K562 (cell line): ENCODE results near the gene LY6G6F. TPM values are rescaled to one million over a fixed set of nuclear protein-coding genes. Genes with fewer than 3 reads are reported as not detected.

Experiments used
- AFF1 ChIP-seq, 2 experiments: fragments of 450-650 bp; IDR thresholded peaks; 2 replicates each; pipeline ENCODE4 v1.6.1; 2018; ENCODE audit warnings: mild to moderate bottlenecking in 2 of 2, low read depth in 1 of 2; ENCODE audit not compliant: partially characterized antibody in 2 of 2
- ATF4 ChIP-seq: fragments of 450-650 bp; formaldehyde crosslinking; IDR thresholded peaks from 2 replicates; pipeline ENCODE4 v1.4.0; 2022; ENCODE audit warnings: mild to moderate bottlenecking, moderate library complexity
- ATF7 ChIP-seq: fragments of 450-650 bp; IDR thresholded peaks from 2 replicates; pipeline ENCODE4 v1.7.1; 2014; ENCODE audit warnings: mild to moderate bottlenecking, moderate library complexity
- CBX1 ChIP-seq: sonication (generic); IDR thresholded peaks from 2 replicates; pipeline ENCODE4 v1.6.1; 2016; ENCODE audit warnings: antibody characterized with exemption, low read depth, mild to moderate bottlenecking
- GABPB1 ChIP-seq: sonication (generic); formaldehyde crosslinking; IDR thresholded peaks from 2 replicates; pipeline ENCODE4 v1.8.0; 2022; ENCODE audit warnings: mild to moderate bottlenecking, missing genetic modification reagents
- ID3 ChIP-seq, 2 experiments: fragments of 250-450 bp in 1 of 2; fragments of 450-650 bp in 1 of 2; sonication (Bioruptor Pico) in 1 of 2; IDR thresholded peaks; 2 replicates each; pipeline versions ENCODE4 v1.6.1 to v1.8.0; 2016 to 2021; ENCODE audit warnings: mild to moderate bottlenecking in 2 of 2, moderate library complexity in 2 of 2, missing compliant biosample characterization in 1 of 2, missing genetic modification characterization in 1 of 2
- MCM5 ChIP-seq: fragments of 450-650 bp; IDR thresholded peaks from 2 replicates; pipeline ENCODE4 v1.6.1; 2016; ENCODE audit warnings: low read depth
- MYBL2 ChIP-seq, 2 experiments: fragments of 450-650 bp in 1 of 2; sonication (generic) in 1 of 2; formaldehyde crosslinking in 1 of 2; IDR thresholded peaks; 2 replicates each; pipeline versions ENCODE4 v1.6.1 to v1.8.1; 2017 to 2022; ENCODE audit warnings: borderline replicate concordance in 1 of 2, inconsistent platforms in 1 of 2, low read depth in 1 of 2, mild to moderate bottlenecking in 1 of 2, missing genetic modification reagents in 1 of 2, moderate library complexity in 1 of 2
- NFIC ChIP-seq: fragments of 450-650 bp; IDR thresholded peaks from 2 replicates; pipeline ENCODE4 v1.6.1; 2017; ENCODE audit warnings: mild to moderate bottlenecking, inconsistent platforms
- PHF21A ChIP-seq: fragments of 450-650 bp; IDR thresholded peaks from 2 replicates; pipeline ENCODE4 v1.6.1; 2017; ENCODE audit warnings: low read depth, borderline replicate concordance
- RBM15 ChIP-seq: fragments of 200-400 bp; formaldehyde crosslinking; IDR thresholded peaks from 2 replicates; pipeline ENCODE4 v1.6.1; 2018; ENCODE audit warnings: mild to moderate bottlenecking, low read length, moderate library complexity; ENCODE audit not compliant: insufficient read depth
- RFX1 ChIP-seq: fragments of 450-650 bp; IDR thresholded peaks from 2 replicates; pipeline ENCODE4 v1.6.1; 2016; ENCODE audit warnings: mild to moderate bottlenecking, moderate library complexity
- RHOXF2B ChIP-seq: fragments of 250-450 bp; sonication (Bioruptor Pico); conservative IDR thresholded peaks from 2 replicates; pipeline ENCODE4 v1.5.1; 2021
- TAL1 ChIP-seq: fragments of 450-650 bp; IDR thresholded peaks from 2 replicates; pipeline ENCODE4 v1.6.1; 2016; ENCODE audit warnings: mild to moderate bottlenecking
- TARDBP ChIP-seq: fragments of 450-650 bp; IDR thresholded peaks from 2 replicates; pipeline ENCODE4 v1.6.1; 2016
- TFE3 ChIP-seq: fragments of 450-650 bp; formaldehyde crosslinking; IDR thresholded peaks from 2 replicates; pipeline ENCODE4 v1.4.0; 2020; ENCODE audit warnings: mild to moderate bottlenecking, mixed read lengths
- USF1 ChIP-seq: sonication (generic); formaldehyde crosslinking; IDR thresholded peaks from 2 replicates; pipeline ENCODE4 v1.9.0; 2022; ENCODE audit warnings: mild to moderate bottlenecking, missing genetic modification reagents
- ZC3H11A ChIP-seq: IDR thresholded peaks from 2 replicates; pipeline ENCODE4 v1.6.1; 2012; ENCODE audit warnings: low read depth, low read length, improper control_type of control experiment
- ZFP36 ChIP-seq: fragments of 150-350 bp; IDR thresholded peaks from 2 replicates; pipeline ENCODE4 v1.6.1; 2018; ENCODE audit warnings: low read length, low read depth; ENCODE audit not compliant: partially characterized antibody
- ZNF316 ChIP-seq: fragments of 450-650 bp; IDR thresholded peaks from 2 replicates; pipeline ENCODE4 v1.6.1; 2016
- polyA plus RNA-seq, 8 experiments: library from polyadenylated mRNA; depleted of rRNA in 4 of 8; stranded (reverse) in 5 of 8; unstranded in 3 of 8; fragments of >200 nt; fragmentation: Nextera tagmentation in 2 of 8; fragmentation: Illumina TruSeq in 1 of 8; extraction: Ambion mirVana in 2 of 8; extraction: Trizol in 1 of 8; gene quantifications; 2 replicates each; pipeline versions ENCODE4 v1.2.1 to v1.2.3, GENCODE V29; 2011 to 2014; ENCODE audit warnings: inconsistent platforms in 1 of 8, missing spikeins in 1 of 8
- total RNA-seq, 7 experiments: library from RNA; depleted of rRNA in 6 of 7; stranded (reverse); fragments of >200 nt in 6 of 7; fragmentation: Illumina TruSeq in 2 of 7; extraction: Trizol in 2 of 7; gene quantifications; 2 replicates each; pipeline versions ENCODE4 v1.2.1 to v1.2.3, GENCODE V29; 2011 to 2021; ENCODE audit warnings: low replicate concordance in 1 of 7

The LY6G6F gene
- total and polyA plus RNA-seq, 9 of the 15 experiments (the other 6 are each of a cell fraction or from before 2014, with no cell fraction given), result 0.14 to 0.50 (median 0.28) TPM; not detected in 2

DNA sequence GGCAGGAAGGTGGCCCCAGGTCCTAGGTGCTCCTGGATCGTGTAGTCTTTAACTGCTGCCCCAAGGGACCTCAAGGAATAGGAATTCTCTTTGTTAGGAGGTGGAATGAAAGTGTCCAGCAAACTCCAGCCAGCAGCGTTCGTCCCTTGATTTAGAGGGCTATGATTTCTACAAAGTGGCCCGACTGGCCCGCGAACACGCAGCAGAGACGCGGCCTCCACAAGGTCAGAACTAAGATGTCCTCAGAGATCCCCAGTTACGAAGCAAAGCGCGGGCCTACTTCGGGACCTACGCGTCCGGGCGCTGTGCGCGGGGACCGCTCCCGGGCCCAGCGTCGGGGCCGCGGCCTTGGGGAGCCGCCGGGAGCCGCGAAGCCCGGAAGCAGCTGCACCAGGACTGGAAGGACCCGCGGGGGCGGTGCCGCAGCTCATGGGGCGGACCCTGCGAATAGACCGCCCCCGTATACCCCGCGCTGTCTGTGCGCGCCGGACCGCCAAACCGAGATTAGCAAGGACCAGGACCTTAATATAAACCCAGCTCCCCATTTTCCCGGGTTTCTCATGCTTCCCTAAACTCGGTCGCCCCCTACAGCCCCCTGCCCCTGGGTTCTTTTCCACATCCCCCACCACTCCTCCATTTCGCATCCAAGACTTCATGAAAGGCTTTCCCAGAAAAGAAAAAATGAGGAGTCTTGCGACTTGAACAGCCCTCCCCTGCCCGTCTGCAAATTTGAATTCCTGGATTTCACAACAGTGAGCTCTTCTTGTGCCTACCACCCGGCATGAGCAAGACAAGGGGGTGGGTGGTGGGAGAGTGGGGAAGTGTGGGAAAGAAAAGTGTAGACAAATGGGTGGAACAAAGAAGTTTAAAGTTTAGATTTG, 46.0 kb upstream of the LY6G6F start, which contains the start of gene C6orf47 (continued):
- TF ChIP-seq AFF1 (IDR thresholded peaks at IDR 0.05; ENCODE audit: low read depth in 1 of 2, partially characterized antibody in 2 of 2) (peak in 1 of 2 experiments; percentile 38), RBM15 (no peak), ID3 (CRISPR knock-in tag; IDR thresholded peaks at IDR 0.05) (no peak), ID3 (tag; IDR thresholded peaks at IDR 0.05) (peak; percentile 78), NFIC (no peak), ZFP36 (no peak), PHF21A (no peak), CBX1 (no peak), USF1 (CRISPR knock-in tag) (no peak), TARDBP (peak; percentile 56), TFE3 (CRISPR knock-in tag) (no peak; the same call in 1 of the 2 replicates), ZNF316 (no peak), RFX1 (no peak), MYBL2 (IDR thresholded peaks at IDR 0.05; ENCODE audit: low read depth) (no peak), MYBL2 (CRISPR knock-in tag; IDR thresholded peaks at IDR 0.05; ENCODE audit: borderline replicate concordance) (no peak), ATF4 (CRISPR knock-in tag) (peak; percentile 71), TAL1 (no peak), MCM5 (no peak), ATF7 (peak; percentile 85), GABPB1 (CRISPR knock-in tag) (peak; percentile 87), ZC3H11A (0 out of 2 replicates have a peak, but pooled peaks have one; percentile 12), RHOXF2B (CRISPR knock-in tag) (peak; percentile 94)
